Amygdala (tissue), 56 donors: ENCODE measurements around the gene ZNF3.

ENCODE experiments used
- DNase-seq, 56 donors: peaks; one replicate each; lab custom pipeline; 2025; lab: John Stamatoyannopoulos, UW

Gene ZNF3

DNA sequence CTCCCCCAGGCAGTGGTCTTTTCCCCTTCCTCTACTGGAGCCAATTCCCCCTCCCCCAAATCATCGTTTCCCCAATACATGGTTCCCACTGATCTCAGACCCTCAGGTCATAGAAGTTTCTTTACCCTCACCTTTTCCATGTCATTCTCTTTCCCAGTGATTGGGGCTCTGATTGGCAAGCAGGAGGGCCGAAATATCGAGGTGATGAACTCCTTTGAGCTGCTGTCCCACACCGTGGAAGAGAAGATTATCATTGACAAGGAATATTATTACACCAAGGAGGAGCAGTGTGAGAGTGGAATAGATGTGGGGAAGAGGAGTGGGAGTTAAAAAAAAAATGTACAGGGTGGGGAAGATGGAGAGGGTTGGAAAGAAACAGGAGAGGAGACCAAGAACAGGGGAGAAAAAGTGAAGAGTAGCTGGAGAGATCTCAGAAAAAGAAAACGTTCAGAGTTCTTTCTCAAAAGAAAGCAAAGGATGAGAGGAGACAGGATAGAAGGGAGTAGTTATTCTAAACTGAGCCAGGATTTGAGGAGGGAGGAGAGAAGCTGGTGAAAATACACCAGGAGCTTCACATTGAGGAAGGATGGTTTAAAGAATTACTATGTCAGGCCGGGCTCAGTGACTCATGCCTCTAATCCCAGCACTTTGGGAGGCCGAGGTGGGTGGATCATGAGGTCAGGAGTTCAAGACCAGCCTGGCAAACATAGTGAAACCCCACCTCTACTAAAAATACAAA, 8.1 kb upstream of the ZNF3 start:
- DNase-seq: no peak

DNA sequence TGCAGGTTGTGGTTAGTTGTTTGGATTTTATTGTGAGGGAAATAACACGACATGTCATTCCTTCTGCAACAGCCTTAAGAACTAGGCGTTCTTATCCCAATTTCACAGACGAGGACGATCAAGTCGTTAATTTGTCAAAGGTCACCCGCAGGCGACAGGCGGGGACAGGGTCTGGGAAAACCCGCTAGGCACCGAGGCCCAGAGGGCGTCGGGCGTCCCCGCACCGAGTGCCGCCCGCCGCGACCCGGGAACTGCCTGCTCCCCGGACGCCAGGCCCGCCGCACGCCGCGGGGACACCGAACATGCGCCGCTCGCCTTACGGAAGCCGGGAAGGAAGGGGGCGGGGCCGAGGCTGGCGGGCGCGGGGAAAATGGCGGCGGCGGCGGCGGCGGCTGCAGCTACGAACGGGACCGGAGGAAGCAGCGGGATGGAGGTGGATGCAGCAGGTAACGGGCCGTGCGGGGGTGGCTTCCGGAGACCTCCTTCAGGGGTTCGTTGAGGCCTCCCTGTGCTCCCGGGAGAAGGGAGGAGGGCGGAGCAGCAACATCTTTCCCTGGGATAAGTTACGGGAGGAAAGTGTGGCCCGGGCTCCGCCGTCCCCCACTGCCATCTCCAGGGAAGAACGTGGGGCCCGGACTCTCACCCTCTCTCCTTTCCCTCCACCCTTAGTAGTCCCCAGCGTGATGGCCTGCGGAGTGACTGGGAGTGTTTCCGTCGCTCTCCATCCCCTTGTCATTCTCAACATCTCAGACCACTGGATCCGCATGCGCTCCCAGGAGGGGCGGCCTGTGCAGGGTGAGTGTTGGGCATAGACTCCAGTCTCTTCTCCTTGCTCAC, 7.3 kb upstream of the ZNF3 start, which contains the start of gene COPS6:
Gene COPS6, plus strand, starts transcription at position 349 of the 837 bp plus-strand sequence. Its CDS starts 22 bp downstream, at position 371.
- peak in 52 of 56 donors; percentile 8 to 85 (median 64) for DNase-seq

DNA sequence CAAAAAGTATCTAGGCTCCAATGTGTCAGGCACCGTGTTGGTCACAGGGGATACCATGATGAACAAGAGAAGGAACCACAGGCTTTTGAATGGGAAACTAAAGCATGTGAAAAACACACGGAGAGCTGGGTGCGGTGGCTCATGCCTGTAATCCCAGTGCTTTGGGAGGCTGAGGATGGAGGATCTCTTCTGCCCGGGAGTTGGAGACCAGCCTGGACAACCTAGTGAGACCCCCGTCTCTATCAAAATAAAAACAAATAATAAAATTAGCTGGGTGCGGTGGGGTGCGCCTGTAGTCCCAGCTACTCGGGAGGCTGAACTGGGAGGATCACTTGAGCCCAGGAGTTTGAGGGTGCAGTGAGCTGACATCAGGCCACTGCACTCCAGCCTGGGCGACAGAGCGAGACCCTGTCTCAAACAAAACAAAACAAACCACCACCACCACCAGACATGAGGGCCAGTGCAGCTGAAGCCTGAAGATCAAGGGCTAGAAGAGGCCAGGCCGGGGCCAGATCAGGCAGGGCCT, 6.6 kb upstream of the ZNF3 start:
- DNase-seq: no peak

DNA sequence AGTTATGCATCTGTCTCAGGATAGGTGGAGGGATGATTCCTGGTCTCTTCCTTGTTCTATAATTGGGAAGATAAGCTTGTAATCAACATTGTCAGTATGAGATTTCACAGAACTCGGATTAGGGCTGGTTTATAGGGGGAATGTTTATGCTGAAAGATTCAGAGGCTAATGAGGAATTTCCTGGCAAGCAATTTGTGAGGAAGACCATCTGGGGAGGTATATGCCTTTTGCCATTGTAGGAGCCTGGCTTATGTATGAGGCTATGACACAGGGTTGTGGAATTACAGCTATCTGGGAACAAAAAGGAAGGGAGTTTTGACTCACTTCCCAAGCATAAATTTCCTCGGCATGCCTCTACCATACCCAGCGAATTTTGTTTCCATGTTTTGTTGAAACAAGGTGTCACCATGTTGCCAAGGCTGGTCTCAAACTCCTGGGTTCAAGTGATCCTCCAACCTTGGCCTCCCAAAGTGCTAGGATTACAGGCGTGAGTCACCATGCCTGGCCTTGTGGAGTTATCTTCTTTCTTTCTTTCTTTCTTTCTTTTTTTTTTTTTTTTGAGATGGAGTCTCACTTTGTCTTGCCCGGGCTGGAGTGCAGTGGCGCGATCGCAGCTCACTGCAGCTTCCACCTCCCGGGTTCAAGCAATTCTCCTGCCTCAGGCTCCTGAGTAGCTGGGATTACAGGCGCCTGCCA, 5.7 kb upstream of the ZNF3 start:
- no peak for DNase-seq

DNA sequence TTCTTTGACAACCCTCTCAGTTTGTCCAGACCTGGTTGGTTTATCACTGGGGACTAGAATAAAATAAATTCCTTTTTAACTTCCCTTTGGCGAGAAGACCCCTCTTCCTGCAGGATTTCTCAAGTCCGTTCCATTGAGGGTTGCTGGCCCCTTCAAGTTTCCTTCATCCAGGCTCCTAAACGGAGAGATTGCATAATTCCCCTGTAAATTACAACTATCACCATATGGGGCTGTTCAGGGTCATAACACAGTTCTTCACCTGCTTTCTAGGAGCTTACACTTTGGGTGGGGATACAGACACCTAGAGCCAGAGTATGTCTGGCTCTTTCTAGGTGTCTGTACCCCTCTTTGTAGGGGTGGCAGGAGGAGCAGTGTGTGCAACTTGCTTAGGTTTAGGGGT, 4.0 kb upstream of the ZNF3 start:
- no peak for DNase-seq

DNA sequence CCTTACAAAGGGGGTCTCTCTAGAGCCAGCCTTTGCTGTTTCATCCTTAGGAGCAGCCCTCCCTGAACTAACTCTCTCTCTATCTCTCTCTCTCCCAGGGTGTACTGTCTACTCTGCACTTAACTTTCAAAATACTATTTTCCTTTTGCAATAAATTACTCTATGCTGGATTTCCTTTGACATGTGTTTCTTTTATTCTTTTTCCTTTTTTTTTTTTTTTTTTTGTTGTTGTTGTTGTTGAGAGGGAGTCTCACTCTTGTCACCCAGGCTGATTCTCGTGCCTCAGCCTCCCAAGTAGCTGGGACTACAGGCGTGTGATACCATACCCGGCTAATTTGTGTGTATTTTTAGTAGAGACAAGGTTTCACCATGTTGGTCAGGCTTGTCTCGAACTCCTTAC, 1.5 kb upstream of the ZNF3 start:
- DNase-seq: no peak

DNA sequence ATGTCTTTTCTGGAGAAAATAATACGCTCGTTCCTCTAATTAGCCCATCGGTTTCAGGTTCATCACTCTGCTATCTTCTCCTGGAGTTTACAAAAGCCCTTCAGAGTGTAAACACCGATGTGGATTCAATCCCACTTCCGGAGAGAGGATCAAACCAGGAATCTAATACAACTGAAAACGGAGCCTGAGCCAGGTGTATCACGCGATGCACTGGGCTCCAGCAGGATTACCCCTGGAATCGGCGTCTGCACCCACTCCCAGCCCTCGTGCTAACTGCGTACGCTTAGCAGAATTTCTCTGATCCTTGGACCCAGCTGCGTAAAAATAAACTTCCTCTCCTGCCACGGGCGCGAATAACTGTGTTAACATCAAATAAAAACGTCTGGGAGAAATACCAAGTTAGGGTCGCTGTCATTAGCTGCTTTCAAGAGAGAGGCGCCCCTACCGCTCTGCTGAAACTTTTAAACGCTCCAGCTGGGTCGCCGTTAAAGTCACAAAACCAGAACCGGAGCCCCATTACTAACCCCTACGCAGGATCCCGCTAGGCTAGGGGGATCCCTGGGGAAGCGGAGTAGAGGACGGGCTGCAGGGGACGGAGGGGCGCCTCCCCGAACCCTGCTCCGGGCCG, 502 bp downstream of the ZNF3 start:
- DNase-seq: peak in 1 of 56 donors; percentile 45

DNA sequence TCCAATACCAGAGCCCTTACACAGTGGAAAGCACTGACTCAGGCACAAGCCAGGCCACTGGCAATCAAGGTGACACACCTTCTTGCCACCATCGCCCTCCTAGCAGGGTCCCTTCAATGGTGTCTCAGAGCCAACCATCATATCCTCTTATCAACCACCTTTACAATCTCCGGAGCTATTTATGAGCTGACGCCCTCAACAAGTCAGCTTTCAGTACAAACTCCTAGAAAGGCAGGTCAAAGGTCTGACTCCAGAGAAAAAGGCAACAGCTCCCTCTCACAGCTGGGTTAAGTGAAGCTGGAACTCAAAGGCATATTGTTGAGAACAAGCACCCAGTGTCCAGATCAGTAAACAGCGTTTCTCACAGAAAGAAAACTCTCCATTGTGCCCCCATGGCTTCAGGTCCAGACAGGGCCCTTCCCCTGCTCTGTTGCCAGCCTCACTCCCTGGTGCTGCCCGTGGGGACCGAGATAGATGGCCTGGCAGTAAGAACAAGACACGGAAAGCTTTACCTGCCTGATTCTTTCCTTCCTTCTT, 2.4 kb downstream of the ZNF3 start:
- DNase-seq: peak in 40 of 56 donors; percentile 1 to 79 (median 36)

DNA sequence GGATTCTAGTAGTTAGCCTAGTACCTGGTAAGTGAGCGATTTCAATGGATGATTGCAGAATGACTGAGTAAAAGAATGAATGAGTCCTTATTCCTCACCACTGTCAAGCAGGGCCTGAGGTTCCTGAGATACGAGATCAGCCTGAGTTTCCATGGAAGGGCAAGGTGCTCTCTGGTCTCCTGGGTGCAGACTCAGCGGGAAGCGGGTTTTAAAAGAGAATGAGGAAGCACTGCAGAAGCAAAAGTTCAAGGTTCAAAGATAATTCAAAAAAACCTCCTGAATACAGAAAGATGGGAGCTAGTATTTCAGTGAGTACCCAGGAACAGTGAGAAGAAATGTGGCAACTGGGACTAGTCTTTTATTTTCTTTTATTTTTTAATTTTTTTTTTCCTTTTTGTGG, 4.3 kb downstream of the ZNF3 start:
- no peak for DNase-seq

DNA sequence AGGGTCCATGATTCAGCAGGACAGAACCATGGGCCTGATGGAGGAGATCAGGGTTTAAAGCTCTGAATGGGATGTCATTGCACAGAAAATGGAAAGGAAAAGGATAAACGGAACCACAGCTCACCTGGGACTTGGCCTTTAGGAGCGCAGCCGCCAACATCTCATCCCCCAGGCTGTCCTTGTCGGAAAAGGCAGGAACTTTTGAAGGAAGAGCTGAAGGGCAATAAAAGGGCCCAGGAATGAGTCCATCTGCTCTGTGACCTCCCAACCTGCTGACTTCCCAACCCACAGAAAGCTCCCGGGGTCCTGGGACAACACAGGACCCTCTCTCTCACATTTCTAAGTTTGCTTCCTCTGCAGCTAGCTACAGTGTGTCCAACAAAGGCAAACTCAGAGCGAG, 6.1 kb downstream of the ZNF3 start:
- DNase-seq: no peak

DNA sequence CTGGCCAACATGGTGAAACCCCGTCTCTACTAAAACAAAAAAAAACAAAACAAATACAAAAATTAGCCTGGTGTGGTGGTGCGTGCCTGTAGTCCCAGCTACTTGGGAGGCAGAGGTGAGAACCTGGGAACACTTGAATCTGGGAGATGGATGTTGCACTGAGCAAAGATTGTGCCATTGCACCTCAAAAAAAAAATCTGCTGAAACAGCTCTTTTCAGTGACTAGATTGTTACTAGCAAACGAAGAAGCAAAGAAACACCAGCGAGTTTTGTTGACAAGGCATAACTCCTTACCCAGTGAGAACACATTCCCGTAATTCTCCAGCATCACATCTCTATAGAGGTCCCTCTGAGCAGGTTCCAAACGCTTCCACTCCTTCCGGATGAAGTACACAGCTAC, 6.7 kb downstream of the ZNF3 start:
- no peak for DNase-seq

DNA sequence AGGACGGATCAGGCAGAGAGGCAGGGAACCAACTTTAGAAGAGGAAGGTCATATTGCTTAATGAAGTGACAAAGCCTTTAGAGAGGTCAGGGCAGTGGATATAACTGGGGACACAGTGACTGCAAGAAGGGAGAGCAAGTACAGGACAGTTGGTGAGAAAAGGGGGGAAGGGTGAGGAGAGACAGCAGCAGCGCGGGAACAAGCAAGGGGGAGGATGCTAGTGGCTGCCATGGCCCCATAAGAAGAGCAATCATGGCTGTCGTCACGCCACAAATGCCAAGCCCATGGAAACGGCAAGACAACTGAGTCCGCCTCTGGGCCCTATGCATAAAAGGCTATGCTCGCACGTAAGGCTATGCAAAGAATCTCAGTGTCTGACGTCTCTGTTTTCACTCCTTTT, 9.1 kb downstream of the ZNF3 start:
- DNase-seq: no peak

DNA sequence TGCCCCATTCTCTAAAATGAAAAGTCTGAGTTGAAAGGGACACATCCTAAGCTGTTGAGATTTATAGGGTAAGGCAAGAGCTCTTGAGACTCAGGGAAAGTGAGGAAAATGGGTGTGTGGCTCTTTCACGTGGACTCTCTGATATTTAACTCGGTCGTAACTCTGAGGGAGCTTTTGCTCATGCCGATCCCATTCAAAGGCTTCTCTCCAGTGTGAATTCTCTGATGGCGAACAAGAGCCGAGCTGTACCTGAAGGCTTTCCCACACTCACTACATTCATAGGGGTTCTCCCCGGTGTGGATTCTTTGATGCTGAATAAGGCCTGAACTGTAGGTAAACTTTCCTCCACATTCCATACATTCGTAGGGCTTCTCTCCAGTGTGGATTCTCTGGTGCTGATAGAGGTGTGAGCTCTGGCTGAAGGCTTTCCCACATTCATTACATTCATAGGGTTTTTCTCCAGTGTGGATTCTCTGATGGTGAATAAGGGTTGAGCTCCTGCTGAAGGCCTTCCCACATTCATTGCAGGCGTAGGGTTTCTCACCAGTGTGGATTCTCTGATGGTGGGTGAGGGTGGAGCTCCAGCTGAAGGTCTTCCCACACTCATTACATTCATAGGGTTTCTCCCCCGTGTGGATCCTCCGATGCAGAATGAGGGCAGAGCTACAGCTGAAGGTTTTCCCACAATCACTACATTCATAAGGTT, 10.4 kb downstream of the ZNF3 start:
- DNase-seq: no peak

DNA sequence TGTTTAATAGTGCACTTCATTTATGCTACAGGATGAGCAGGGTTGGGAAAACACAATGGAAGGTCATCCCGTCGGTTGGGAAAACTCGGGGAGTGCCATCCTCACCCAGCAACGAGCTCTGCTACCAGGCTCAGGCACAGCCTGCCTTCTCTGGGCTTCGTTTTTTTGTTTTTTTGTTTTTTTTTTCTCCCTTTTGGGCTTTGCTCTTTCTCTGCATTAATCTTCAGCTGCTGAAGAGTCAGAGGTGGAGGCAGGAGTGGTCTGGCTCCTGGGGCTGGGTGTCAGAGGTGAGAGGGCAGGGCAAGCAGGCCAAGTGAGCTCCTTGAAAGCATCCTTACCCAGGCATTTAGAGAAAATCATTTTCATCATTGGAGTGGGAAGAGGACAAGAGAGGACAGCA, 11.5 kb downstream of the ZNF3 start:
- DNase-seq: no peak

DNA sequence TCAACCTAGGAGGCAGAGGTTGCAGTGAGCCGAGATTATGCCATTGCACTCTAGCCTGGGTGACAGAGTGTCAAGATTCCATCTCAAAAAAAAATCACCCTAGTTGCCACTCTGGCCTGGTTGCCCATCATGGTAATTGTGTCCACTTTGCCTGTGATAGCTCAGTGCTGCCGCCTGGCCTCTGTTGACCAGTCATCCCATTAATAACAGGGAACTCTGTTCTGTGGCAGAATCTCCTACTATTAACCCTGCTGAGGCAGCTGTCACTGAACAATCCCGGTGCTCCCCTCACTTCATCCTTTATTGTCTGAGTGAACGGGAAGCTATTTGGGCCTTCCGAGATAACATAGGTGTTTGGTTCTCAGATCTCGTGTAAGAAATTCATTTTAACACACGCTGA, 14.6 kb downstream of the ZNF3 start:
- peak in 13 of 56 donors; percentile 1 to 50 (median 14) for DNase-seq

DNA sequence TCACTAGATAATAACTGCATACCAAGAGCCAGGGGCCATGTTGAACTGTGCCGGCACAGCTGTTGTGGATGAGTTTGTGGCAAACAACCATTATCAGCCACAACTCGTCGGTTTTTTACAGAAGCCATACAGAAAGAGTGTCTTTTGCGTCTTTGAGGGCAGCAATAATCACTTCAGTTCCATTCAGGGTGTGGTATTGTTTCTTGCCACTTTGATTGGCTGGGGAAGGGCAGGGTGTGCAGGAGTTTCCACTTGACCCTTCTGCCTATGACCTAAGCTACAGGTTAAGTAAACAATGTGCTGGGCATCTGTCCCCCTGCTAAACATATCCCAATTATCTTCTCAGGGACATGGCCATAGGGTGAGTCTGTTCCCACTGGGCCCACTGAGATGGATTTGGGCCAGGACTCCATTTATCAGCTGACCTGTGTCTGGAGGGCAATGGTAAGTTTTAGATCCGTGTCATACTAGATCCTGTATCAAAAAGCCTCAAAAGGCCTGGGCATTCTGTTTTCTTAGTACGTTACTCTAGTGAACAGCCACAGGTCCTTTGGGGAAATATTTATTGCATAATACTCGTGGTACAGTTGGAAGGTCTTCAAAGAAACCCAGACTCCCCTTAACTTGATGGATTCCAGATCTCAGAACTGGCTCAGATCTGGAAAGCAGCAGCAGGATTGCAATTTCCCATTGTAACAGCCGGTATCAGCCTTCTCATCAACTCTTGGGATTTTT, 15.9 kb downstream of the ZNF3 start:
- DNase-seq: no peak

DNA sequence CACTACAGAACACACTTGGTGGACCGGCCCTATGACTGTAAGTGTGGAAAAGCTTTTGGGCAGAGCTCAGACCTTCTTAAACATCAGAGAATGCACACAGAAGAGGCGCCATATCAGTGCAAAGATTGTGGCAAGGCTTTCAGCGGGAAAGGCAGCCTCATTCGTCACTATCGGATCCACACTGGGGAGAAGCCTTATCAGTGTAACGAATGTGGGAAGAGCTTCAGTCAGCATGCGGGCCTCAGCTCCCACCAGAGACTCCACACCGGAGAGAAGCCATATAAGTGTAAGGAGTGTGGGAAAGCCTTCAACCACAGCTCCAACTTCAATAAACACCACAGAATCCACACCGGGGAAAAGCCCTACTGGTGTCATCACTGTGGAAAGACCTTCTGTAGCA, 17.4 kb downstream of the ZNF3 start:
- DNase-seq: no peak

DNA sequence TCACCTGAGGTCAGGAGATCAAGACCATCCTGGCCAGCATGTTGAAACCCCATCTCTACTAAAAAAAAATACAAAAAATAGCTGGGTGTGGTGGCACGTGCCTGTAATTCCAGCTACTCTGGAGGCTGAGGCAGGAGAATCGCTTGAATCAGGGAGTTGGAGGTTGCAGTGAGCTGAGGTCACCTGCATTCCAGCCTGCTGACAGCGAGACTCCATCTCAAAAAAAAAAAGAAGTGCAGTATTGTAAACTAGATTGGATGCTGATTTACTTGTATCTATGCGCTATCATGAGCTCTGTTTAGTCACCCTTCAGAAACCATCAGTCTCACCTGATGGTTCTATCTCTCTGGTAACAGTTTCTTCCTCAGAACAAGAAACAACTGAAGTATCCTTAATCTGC, 18.1 kb downstream of the ZNF3 start:
- DNase-seq: no peak
